ENCODE results near the gene MAML3.

GRCh38 chr4:140076307-140076706, 77.7 kb downstream of the MAML3 start:
- no peak for TF ChIP-seq CTCF (IDR thresholded peaks at IDR 0.05; ENCODE audit: low read depth, low read length)
- no peak for TF ChIP-seq EZH2phosphoT487 (IDR thresholded peaks at IDR 0.05; ENCODE audit: low read depth)
